ENCODE data around the gene RNPEP.

DNA sequence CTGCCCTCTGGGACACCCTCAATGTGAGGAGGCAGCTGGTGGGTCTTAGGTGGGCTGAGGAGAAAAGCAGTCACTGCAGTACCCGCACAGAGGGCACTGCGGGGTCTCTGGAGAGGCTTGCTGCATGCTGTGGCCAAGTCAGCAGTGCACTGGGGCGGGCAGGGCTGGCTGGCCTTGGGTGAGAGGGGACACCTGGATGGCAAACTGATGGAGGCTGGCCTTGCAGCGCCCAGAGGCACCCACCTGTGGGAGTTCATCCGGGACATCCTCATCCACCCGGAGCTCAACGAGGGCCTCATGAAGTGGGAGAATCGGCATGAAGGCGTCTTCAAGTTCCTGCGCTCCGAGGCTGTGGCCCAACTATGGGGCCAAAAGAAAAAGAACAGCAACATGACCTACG, 31.2 kb downstream of the RNPEP start:
- TF ChIP-seq, protein P1, sequence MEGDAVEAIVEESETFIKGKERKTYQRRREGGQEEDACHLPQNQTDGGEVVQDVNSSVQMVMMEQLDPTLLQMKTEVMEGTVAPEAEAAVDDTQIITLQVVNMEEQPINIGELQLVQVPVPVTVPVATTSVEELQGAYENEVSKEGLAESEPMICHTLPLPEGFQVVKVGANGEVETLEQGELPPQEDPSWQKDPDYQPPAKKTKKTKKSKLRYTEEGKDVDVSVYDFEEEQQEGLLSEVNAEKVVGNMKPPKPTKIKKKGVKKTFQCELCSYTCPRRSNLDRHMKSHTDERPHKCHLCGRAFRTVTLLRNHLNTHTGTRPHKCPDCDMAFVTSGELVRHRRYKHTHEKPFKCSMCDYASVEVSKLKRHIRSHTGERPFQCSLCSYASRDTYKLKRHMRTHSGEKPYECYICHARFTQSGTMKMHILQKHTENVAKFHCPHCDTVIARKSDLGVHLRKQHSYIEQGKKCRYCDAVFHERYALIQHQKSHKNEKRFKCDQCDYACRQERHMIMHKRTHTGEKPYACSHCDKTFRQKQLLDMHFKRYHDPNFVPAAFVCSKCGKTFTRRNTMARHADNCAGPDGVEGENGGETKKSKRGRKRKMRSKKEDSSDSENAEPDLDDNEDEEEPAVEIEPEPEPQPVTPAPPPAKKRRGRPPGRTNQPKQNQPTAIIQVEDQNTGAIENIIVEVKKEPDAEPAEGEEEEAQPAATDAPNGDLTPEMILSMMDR (IDR thresholded peaks at IDR 0.05; ENCODE audit: low read depth, low read length, poor library complexity, severe bottlenecking): no peak
- no peak for TF ChIP-seq EZH2phosphoT487 (IDR thresholded peaks at IDR 0.05; ENCODE audit: borderline replicate concordance, low read length)

Measured in DOHH2 (cell line).